Inferior parietal cortex (tissue), 1 donor: ENCODE data around the gene PTPRR.
"Not testable (repeated sequence)": the region's sequence is repeated elsewhere in the genome, so short reads cannot be mapped to it uniquely, and the experiment has no call there.

Experiments
- DNase-seq: peaks from one replicate; pipeline ENCODE4 v3.0.0-alpha.2; 2016; ENCODE audit errors: extremely low spot score

PTPRR gene

GRCh38 chr12:70747445-70748260, 172.9 kb downstream of the PTPRR start:
- no peak for DNase-seq

GRCh38 chr12:70745048-70745447, 175.5 kb downstream of the PTPRR start:
- DNase-seq: no peak

GRCh38 chr12:70744178-70744577, 176.4 kb downstream of the PTPRR start:
- DNase-seq: no peak

GRCh38 chr12:70741256-70741655, 179.3 kb downstream of the PTPRR start:
- no peak for DNase-seq

- DNase-seq: no peak
Observed at GRCh38 chr12:70739756-70740155, 180.8 kb downstream of the PTPRR start.

- DNase-seq: no peak
Observed at GRCh38 chr12:70736351-70737133, 184.0 kb downstream of the PTPRR start.

GRCh38 chr12:70735197-70735596, 185.3 kb downstream of the PTPRR start:
- DNase-seq: not testable (repeated sequence)

GRCh38 chr12:70733385-70733784, 187.2 kb downstream of the PTPRR start:
- peak; percentile 91 for DNase-seq

- no peak for DNase-seq
Observed at GRCh38 chr12:70732287-70732686, 188.3 kb downstream of the PTPRR start.

- no peak for DNase-seq
Observed at GRCh38 chr12:70730675-70731180, 189.8 kb downstream of the PTPRR start.

GRCh38 chr12:70724444-70724843, 196.1 kb downstream of the PTPRR start:
- DNase-seq: no peak

GRCh38 chr12:70722584-70723343, 197.8 kb downstream of the PTPRR start:
- DNase-seq: no peak

- no peak for DNase-seq
Observed at GRCh38 chr12:70721656-70722357, 198.7 kb downstream of the PTPRR start.

GRCh38 chr12:70721216-70721615, 199.3 kb downstream of the PTPRR start:
- no peak for DNase-seq

- peak; percentile 72 for DNase-seq
Observed at GRCh38 chr12:70719672-70720420, 200.7 kb downstream of the PTPRR start.

- no peak for DNase-seq
Observed at GRCh38 chr12:70719071-70719470, 201.5 kb downstream of the PTPRR start.

GRCh38 chr12:70711831-70712230, 208.7 kb downstream of the PTPRR start:
- DNase-seq: no peak

GRCh38 chr12:70709022-70709421, 211.5 kb downstream of the PTPRR start:
- DNase-seq: no peak

GRCh38 chr12:70706611-70707010, 213.9 kb downstream of the PTPRR start:
- no peak for DNase-seq

- DNase-seq: no peak
Observed at GRCh38 chr12:70698345-70698744, 222.2 kb downstream of the PTPRR start.
